Mesenchymal stem cell (in vitro differentiated cells and primary cell): ENCODE measurements around the gene PLD1.
A peak's percentile ranks its signal among the peaks of the same experiment; 100 is the strongest.
"Not testable (repeated sequence)": the region's sequence is repeated elsewhere in the genome, so short reads cannot be mapped to it uniquely, and the experiment has no call there.

Experiments
- DNase-seq: peaks from one replicate; pipeline ENCODE4 v3.0.0-alpha.2; 2013
- H2AFZ ChIP-seq: one replicate; pipeline ENCODE4 v1.6.1; 2013; ENCODE audit warnings: low read depth, mild to moderate bottlenecking, control low read depth, inconsistent platforms, low read length, moderate library complexity
- H2AK5ac ChIP-seq: 2 replicates; pipeline ENCODE4 v1.6.1; 2013; ENCODE audit warnings: low read length, moderate library complexity, mild to moderate bottlenecking, inconsistent platforms; ENCODE audit not compliant: severe bottlenecking
- H2BK120ac ChIP-seq: one replicate; pipeline ENCODE4 v1.6.1; 2013; ENCODE audit warnings: low read depth, mild to moderate bottlenecking, inconsistent platforms, low read length, moderate library complexity
- H2BK12ac ChIP-seq, 2 experiments: one replicate each; pipeline ENCODE4 v1.6.1; 2013; ENCODE audit warnings: inconsistent platforms in 2 of 2, low read length in 2 of 2, mild to moderate bottlenecking in 2 of 2, moderate library complexity in 2 of 2, control low read depth in 1 of 2
- H2BK15ac ChIP-seq: one replicate; pipeline ENCODE4 v1.6.1; 2013; ENCODE audit warnings: mild to moderate bottlenecking, low read depth, inconsistent platforms; ENCODE audit not compliant: poor library complexity, severe bottlenecking
- H2BK5ac ChIP-seq: 2 replicates; pipeline ENCODE4 v1.6.1; 2013; ENCODE audit warnings: low read depth, mild to moderate bottlenecking, low read length, control low read depth, inconsistent platforms; ENCODE audit not compliant: poor library complexity, severe bottlenecking
- H3K14ac ChIP-seq, 2 experiments: one replicate each; pipeline ENCODE4 v1.6.1; 2013; ENCODE audit warnings: inconsistent platforms in 2 of 2, low read length in 2 of 2, control low read depth in 1 of 2, mild to moderate bottlenecking in 1 of 2, moderate library complexity in 1 of 2
- H3K18ac ChIP-seq, 2 experiments: one replicate each; pipeline ENCODE4 v1.6.1; 2013; ENCODE audit warnings: inconsistent platforms in 2 of 2, low read length in 2 of 2, control low read depth in 1 of 2, low read depth in 1 of 2, mild to moderate bottlenecking in 1 of 2
- H3K23ac ChIP-seq, 2 experiments: one replicate each; pipeline ENCODE4 v1.6.1; 2013; ENCODE audit warnings: inconsistent platforms in 2 of 2, low read length in 2 of 2, mild to moderate bottlenecking in 2 of 2, moderate library complexity in 2 of 2, control low read depth in 1 of 2
- H3K27ac ChIP-seq: 2 replicates; pipeline ENCODE4 v1.5.1; 2013; ENCODE audit warnings: mild to moderate bottlenecking, moderate library complexity, low read length, control low read depth, inconsistent platforms; ENCODE audit not compliant: poor library complexity, severe bottlenecking
- H3K27me3 ChIP-seq, 2 experiments: 2 replicates each; pipeline versions ENCODE4 v1.6.1 to v1.7.0; 2013; ENCODE audit warnings: low read length in 2 of 2, mild to moderate bottlenecking in 2 of 2, moderate library complexity in 2 of 2, control low read depth in 1 of 2, inconsistent platforms in 1 of 2; ENCODE audit not compliant: control insufficient read depth in 1 of 2, insufficient read depth in 1 of 2
- H3K36me3 ChIP-seq, 2 experiments: 2 replicates each; pipeline versions ENCODE4 v1.6.1 to v1.7.0; 2013; ENCODE audit warnings: low read length in 2 of 2, control low read depth in 1 of 2, inconsistent platforms in 1 of 2, low read depth in 1 of 2, mild to moderate bottlenecking in 1 of 2; ENCODE audit not compliant: insufficient read depth in 2 of 2, control insufficient read depth in 1 of 2
- H3K4ac ChIP-seq, 2 experiments: one replicate each; pipeline ENCODE4 v1.6.1; 2013; ENCODE audit warnings: inconsistent platforms in 2 of 2, low read length in 2 of 2, mild to moderate bottlenecking in 2 of 2, moderate library complexity in 2 of 2, control low read depth in 1 of 2, low read depth in 1 of 2
- H3K4me1 ChIP-seq: 2 replicates; pipeline ENCODE4 v1.6.1; 2013; ENCODE audit warnings: low read depth, low read length, control low read depth; ENCODE audit not compliant: control insufficient read depth, insufficient read depth
- H3K4me2 ChIP-seq: 2 replicates; pipeline ENCODE4 v1.6.1; 2013; ENCODE audit warnings: low read length, mild to moderate bottlenecking, inconsistent platforms; ENCODE audit not compliant: poor library complexity, severe bottlenecking
- H3K4me3 ChIP-seq, 2 experiments: 2 replicates each; pipeline versions ENCODE4 v1.5.1 to v1.7.0; 2013; ENCODE audit warnings: low read length in 2 of 2, mild to moderate bottlenecking in 2 of 2, control low read depth in 1 of 2, low read depth in 1 of 2; ENCODE audit not compliant: insufficient read depth in 1 of 2
- H3K79me1 ChIP-seq: replicated peaks from 2 replicates; pipeline ENCODE4 v1.6.1; 2013; ENCODE audit warnings: mild to moderate bottlenecking, control low read depth, low read length, inconsistent platforms; ENCODE audit not compliant: poor library complexity, severe bottlenecking
- H3K9ac ChIP-seq: 2 replicates; pipeline ENCODE4 v1.7.0; 2013; ENCODE audit warnings: mild to moderate bottlenecking, low read length, moderate library complexity
- H3K9me3 ChIP-seq: 2 replicates; pipeline ENCODE4 v1.7.0; 2013; ENCODE audit warnings: mild to moderate bottlenecking, low read length; ENCODE audit not compliant: control insufficient read depth
- H4K8ac ChIP-seq: one replicate; pipeline ENCODE4 v1.6.1; 2013; ENCODE audit warnings: inconsistent platforms, mild to moderate bottlenecking, low read length, moderate library complexity
- H4K91ac ChIP-seq: one replicate; pipeline ENCODE4 v1.6.1; 2013; ENCODE audit warnings: mild to moderate bottlenecking, low read length, inconsistent platforms
- WGBS: methylation state at CpG from one replicate; pipeline ENCODE4 v1.1.7; 2013; ENCODE audit warnings: mixed read lengths; 5-methylcytosine and 5-hydroxymethylcytosine counted together

Gene PLD1

DNA sequence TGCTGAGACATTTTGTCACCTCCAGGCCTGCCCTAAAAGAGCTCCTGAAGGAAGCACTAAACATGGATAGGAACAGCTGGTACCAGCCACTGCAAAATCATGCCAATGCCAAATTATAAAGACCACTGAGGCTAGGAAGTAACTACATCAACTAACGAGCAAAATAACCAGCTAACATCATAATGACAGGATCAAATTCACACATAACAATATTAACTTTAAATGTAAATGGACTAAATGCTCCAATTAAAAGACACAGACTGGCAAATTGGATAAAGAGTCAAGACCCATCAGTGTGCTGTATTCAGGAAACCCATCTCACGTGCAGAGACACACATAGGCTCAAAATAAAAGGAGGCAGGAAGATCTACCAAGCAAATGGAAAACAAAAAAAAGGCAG, 183.5 kb downstream of the PLD1 start:
- not testable (repeated sequence) for H3K4ac ChIP-seq, H3K27me3 ChIP-seq, H4K91ac ChIP-seq, H2BK120ac ChIP-seq, H3K4me3 ChIP-seq, H2BK15ac ChIP-seq, H3K18ac ChIP-seq, H2AFZ ChIP-seq, H2BK5ac ChIP-seq, H3K9me3 ChIP-seq, H3K27ac ChIP-seq, H3K4me1 ChIP-seq, H3K14ac ChIP-seq, H2AK5ac ChIP-seq, DNase-seq, H3K4me2 ChIP-seq, H3K23ac ChIP-seq, H4K8ac ChIP-seq, H3K36me3 ChIP-seq, H3K9ac ChIP-seq, H3K79me1 ChIP-seq, H2BK12ac ChIP-seq
- 100% methylated on average over 1 of the region's 2 CpGs for WGBS

DNA sequence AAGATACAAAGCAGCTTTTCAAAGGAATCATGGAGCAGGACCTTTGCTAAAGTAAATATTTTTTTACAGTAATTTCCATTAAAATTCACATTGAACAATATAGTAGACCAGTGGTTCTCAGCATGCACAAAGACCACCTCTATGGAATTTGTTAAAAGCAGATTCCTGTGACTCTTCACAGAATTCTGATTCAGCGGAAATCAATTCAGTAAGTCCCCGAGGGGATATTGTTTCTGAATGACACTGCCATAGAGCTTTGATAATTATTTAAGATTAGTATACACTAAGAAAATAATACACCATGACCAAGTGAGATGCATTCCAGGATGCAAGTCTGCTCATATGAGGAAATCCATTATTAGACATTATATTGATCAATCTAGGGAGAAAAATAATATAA, 188.2 kb downstream of the PLD1 start:
- H3K36me3 ChIP-seq, result peaks cover 3 to 4% of the 10 kb centered on the region in 2 experiments
- H2AK5ac ChIP-seq, result no peak overlapping the region
- no peak overlapping the region for H2BK120ac ChIP-seq
- H2BK5ac ChIP-seq, result no peak overlapping the region
- no peak overlapping the region for H3K4ac ChIP-seq
- no peak overlapping the region for H4K8ac ChIP-seq
- no peak overlapping the region for H4K91ac ChIP-seq
- no peak overlapping the region for H3K18ac ChIP-seq
- WGBS, result no CpG with 5 or more reads among the region's 2 CpGs
- no peak overlapping the region for H2BK12ac ChIP-seq
- H3K79me1 ChIP-seq, result no peaks in the 10 kb centered on the region
- DNase-seq, result no peak
- no peaks in the 10 kb centered on the region for H3K4me1 ChIP-seq
- H3K9me3 ChIP-seq, result no peaks in the 10 kb centered on the region
- H3K4me3 ChIP-seq, result no peak overlapping the region
- no peak overlapping the region for H3K4me2 ChIP-seq
- H2AFZ ChIP-seq, result no peak overlapping the region
- no peak overlapping the region for H3K9ac ChIP-seq
- no peak overlapping the region for H2BK15ac ChIP-seq
- H3K14ac ChIP-seq, result no peak overlapping the region
- no peak overlapping the region for H3K23ac ChIP-seq
- no peaks in the 10 kb centered on the region for H3K27me3 ChIP-seq
- H3K27ac ChIP-seq, result no peak overlapping the region

GRCh38 chr3:171620825-171621434, 189.4 kb downstream of the PLD1 start:
- Histone ChIP-seq H2BK5ac (no peak overlapping the region), H3K9ac (peak overlapping the region; percentile 20), H3K23ac (no peak overlapping the region), H3K4me1 (no peaks in the 10 kb centered on the region), H3K36me3 (peaks cover 3 to 4% of the 10 kb centered on the region in 2 experiments), H3K9me3 (no peaks in the 10 kb centered on the region), H3K79me1 (no peaks in the 10 kb centered on the region), H3K4me2 (no peak overlapping the region), H4K8ac (no peak overlapping the region), H3K18ac (no peak overlapping the region), H4K91ac (no peak overlapping the region), H2BK120ac (no peak overlapping the region), H3K27me3 (no peaks in the 10 kb centered on the region), H3K27ac (peak overlapping the region; percentile 85), H2BK15ac (no peak overlapping the region), H3K4me3 (no peak overlapping the region), H2AK5ac (peak overlapping the region; percentile 17), H3K4ac (no peak overlapping the region), H3K14ac (no peak overlapping the region), H2AFZ (no peak overlapping the region), H2BK12ac (no peak overlapping the region)
- peak; percentile 11 for DNase-seq
- no CpG with 5 or more reads among the region's 1 CpG for WGBS

GRCh38 chr3:171616798-171617197, 193.5 kb downstream of the PLD1 start:
- Histone ChIP-seq H4K8ac (no peak overlapping the region), H3K4me3 (no peak overlapping the region), H3K4me2 (no peak overlapping the region), H3K14ac (no peak overlapping the region), H2BK5ac (no peak overlapping the region), H3K23ac (no peak overlapping the region), H3K9me3 (no peaks in the 10 kb centered on the region), H3K27ac (no peak overlapping the region), H3K4me1 (peaks cover 6% of the 10 kb centered on the region), H2BK12ac (no peak overlapping the region), H3K36me3 (peaks cover 7 to 9% of the 10 kb centered on the region in 2 experiments), H2AFZ (no peak overlapping the region), H3K27me3 (no peaks in the 10 kb centered on the region), H3K9ac (no peak overlapping the region), H3K4ac (no peak overlapping the region), H3K79me1 (no peaks in the 10 kb centered on the region), H2BK120ac (no peak overlapping the region), H3K18ac (no peak overlapping the region), H2AK5ac (no peak overlapping the region), H4K91ac (no peak overlapping the region), H2BK15ac (no peak overlapping the region)
- 98% methylated on average over 4 of the region's 4 CpGs for WGBS
- DNase-seq, result no peak
